ENCODE measurements around the gene GAGE13. TPM values are rescaled to one million over a fixed set of nuclear protein-coding genes. Genes with fewer than 3 reads are reported as not detected.
"Not testable (repeated sequence)": the region's sequence is repeated elsewhere in the genome, so short reads cannot be mapped to it uniquely, and the experiment has no call there.

Gene GAGE13
- total and polyA plus RNA-seq, 2 of the 8 experiments (the other 6 are each of a cell fraction or from before 2014, with no cell fraction given): not detected

DNA sequence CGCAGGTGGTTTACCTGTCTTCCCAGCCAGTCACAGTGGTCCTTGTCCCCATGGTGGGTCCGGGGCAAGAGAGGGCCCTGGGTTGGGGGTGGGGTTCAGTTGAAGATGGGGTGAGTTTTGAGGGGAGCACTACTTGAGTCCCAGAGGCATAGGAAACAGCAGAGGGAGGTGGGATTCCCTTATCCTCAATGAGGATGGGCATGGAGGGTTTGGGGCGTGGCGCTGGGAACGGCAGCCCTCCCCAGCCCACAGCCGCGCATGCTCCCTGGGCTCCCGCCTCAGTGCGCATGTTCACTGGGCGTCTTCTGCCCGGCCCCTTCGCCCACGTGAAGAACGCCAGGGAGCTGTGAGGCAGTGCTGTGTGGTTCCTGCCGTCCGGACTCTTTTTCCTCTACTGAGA lies 9.6 kb upstream of the GAGE13 start, which contains the start of gene GAGE12J:
TSS of gene GAGE12J (plus strand) at position 301 of the 400 bp plus-strand sequence. CDS start 1,157 bp downstream, outside the sequence.
- H3K14ac ChIP-seq (ENCODE audit: insufficient read length); H3K9me3 ChIP-seq (ENCODE audit: insufficient read depth in 2 of 2, low read depth in 1 of 2, low read length in 1 of 2); H2BK20ac ChIP-seq (ENCODE audit: low read length); H3K18ac ChIP-seq (ENCODE audit: extremely low read depth, low read length); H4K20me1 ChIP-seq (replicated peaks in 1 of 2; ENCODE audit: control insufficient read depth in 1 of 2, insufficient read depth in 2 of 2, low read length in 2 of 2); H4K5ac ChIP-seq (ENCODE audit: insufficient read length, low read depth, low read length); H2AFZ ChIP-seq (ENCODE audit: low read length); DNase-seq (ENCODE audit: low read depth in 1 of 2, low spot score in 2 of 2); H3K23ac ChIP-seq (ENCODE audit: insufficient read length); CTCF ChIA-PET (ENCODE audit: partially characterized antibody); H2BK120ac ChIP-seq (replicated peaks; ENCODE audit: low read depth, low read length); H2AK5ac ChIP-seq (ENCODE audit: low read depth, low read length); H3K79me2 ChIP-seq (ENCODE audit: control insufficient read depth in 1 of 2, insufficient read depth in 2 of 2, low read length in 2 of 2); H3K27ac ChIP-seq (ENCODE audit: low read depth, low read length); FAIRE-seq; H3K36me3 ChIP-seq (ENCODE audit: control insufficient read depth in 2 of 4, insufficient read depth in 4 of 4, low read length in 3 of 4); H2BK12ac ChIP-seq (ENCODE audit: low read depth, low read length); H3K9ac ChIP-seq (replicated peaks in 1 of 4; ENCODE audit: extremely low read depth in 1 of 4, low read depth in 3 of 4, low read length in 3 of 4); H2BK5ac ChIP-seq (ENCODE audit: low read depth, low read length); H4K8ac ChIP-seq (ENCODE audit: extremely low read depth, insufficient read depth, low read length); H3K56ac ChIP-seq (replicated peaks; ENCODE audit: insufficient read length, low read depth, low read length); H3K23me2 ChIP-seq (ENCODE audit: low read depth, low read length); H3K4ac ChIP-seq (replicated peaks; ENCODE audit: insufficient read length, low read depth, low read length); H3K79me1 ChIP-seq (ENCODE audit: low read depth, low read length); H3K4me2 ChIP-seq (ENCODE audit: insufficient read depth in 1 of 2, low read depth in 2 of 2, low read length in 2 of 2); H3K4me1 ChIP-seq (replicated peaks in 1 of 4; ENCODE audit: control insufficient read depth in 3 of 4, insufficient read depth in 4 of 4, low read length in 3 of 4); H2BK15ac ChIP-seq (ENCODE audit: low read length); POLR2A ChIA-PET (ENCODE audit: partially characterized antibody); H3K27me3 ChIP-seq (replicated peaks in 1 of 4; ENCODE audit: control insufficient read depth in 3 of 4, extremely low read depth in 1 of 4, insufficient read depth in 3 of 4, low read length in 3 of 4); H4K91ac ChIP-seq (replicated peaks; ENCODE audit: insufficient read length, low read length); H3K4me3 ChIP-seq (ENCODE audit: extremely low read depth in 1 of 4, insufficient read depth in 2 of 4, low read depth in 3 of 4, low read length in 4 of 4): not testable (repeated sequence)
- no CpG with 5 or more reads among the region's 16 CpGs for WGBS, 2 experiments (ENCODE audit: extremely low coverage in 1 of 2, insufficient coverage in 1 of 2, insufficient read length in 1 of 2, insufficient replicate concordance in 2 of 2, low coverage in 1 of 2, low lambda C conversion rate in 2 of 2, missing lambda C conversion rate in 1 of 2)

DNA sequence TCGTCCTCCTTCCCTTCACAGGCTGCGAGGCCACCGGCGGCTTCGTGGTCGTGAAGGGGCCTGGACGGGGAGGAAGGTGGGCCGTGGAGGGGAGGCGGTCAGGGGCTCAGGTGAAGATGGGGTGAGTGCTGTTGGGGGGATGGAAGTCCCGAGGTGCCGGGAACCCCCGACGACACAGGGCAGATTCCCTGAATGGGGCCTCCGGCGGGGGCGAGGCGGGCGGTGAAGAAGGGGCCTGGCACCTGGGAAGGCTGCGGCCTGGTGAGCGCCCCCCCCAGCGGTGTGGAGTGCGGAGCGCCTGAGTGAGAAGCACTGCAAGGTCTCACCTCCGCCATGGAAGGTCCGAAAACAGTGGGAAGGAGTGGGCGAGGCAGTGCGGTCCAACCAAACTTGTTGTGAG lies 9.1 kb upstream of the GAGE13 start:
- CTCF ChIA-PET (ENCODE audit: partially characterized antibody); POLR2A ChIA-PET (ENCODE audit: partially characterized antibody): not testable (repeated sequence)

More for the DNA sequence above, 9.1 kb upstream of the GAGE13 start:
- not testable (repeated sequence) for FAIRE-seq; H3K4me2 ChIP-seq (ENCODE audit: insufficient read depth in 1 of 2, low read depth in 2 of 2, low read length in 2 of 2); H3K18ac ChIP-seq (ENCODE audit: extremely low read depth, low read length); H2BK12ac ChIP-seq (ENCODE audit: low read depth, low read length); H3K4me1 ChIP-seq (replicated peaks in 1 of 4; ENCODE audit: control insufficient read depth in 3 of 4, insufficient read depth in 4 of 4, low read length in 3 of 4); H2BK5ac ChIP-seq (ENCODE audit: low read depth, low read length); DNase-seq (ENCODE audit: low read depth in 1 of 2, low spot score in 2 of 2); H4K8ac ChIP-seq (ENCODE audit: extremely low read depth, insufficient read depth, low read length); H3K56ac ChIP-seq (replicated peaks; ENCODE audit: insufficient read length, low read depth, low read length); H2BK15ac ChIP-seq (ENCODE audit: low read length); H3K79me1 ChIP-seq (ENCODE audit: low read depth, low read length); H3K27ac ChIP-seq (ENCODE audit: low read depth, low read length); H3K79me2 ChIP-seq (ENCODE audit: control insufficient read depth in 1 of 2, insufficient read depth in 2 of 2, low read length in 2 of 2); H3K23me2 ChIP-seq (ENCODE audit: low read depth, low read length); H3K14ac ChIP-seq (ENCODE audit: insufficient read length); H2AFZ ChIP-seq (ENCODE audit: low read length); H3K4me3 ChIP-seq (ENCODE audit: extremely low read depth in 1 of 4, insufficient read depth in 2 of 4, low read depth in 3 of 4, low read length in 4 of 4); H2BK20ac ChIP-seq (ENCODE audit: low read length); H3K27me3 ChIP-seq (replicated peaks in 1 of 4; ENCODE audit: control insufficient read depth in 3 of 4, extremely low read depth in 1 of 4, insufficient read depth in 3 of 4, low read length in 3 of 4); H3K9ac ChIP-seq (replicated peaks in 1 of 4; ENCODE audit: extremely low read depth in 1 of 4, low read depth in 3 of 4, low read length in 3 of 4); H2BK120ac ChIP-seq (replicated peaks; ENCODE audit: low read depth, low read length); H4K20me1 ChIP-seq (replicated peaks in 1 of 2; ENCODE audit: control insufficient read depth in 1 of 2, insufficient read depth in 2 of 2, low read length in 2 of 2); H4K91ac ChIP-seq (replicated peaks; ENCODE audit: insufficient read length, low read length); H2AK5ac ChIP-seq (ENCODE audit: low read depth, low read length); H3K23ac ChIP-seq (ENCODE audit: insufficient read length); H4K5ac ChIP-seq (ENCODE audit: insufficient read length, low read depth, low read length); H3K9me3 ChIP-seq (ENCODE audit: insufficient read depth in 2 of 2, low read depth in 1 of 2, low read length in 1 of 2); H3K4ac ChIP-seq (replicated peaks; ENCODE audit: insufficient read length, low read depth, low read length); H3K36me3 ChIP-seq (ENCODE audit: control insufficient read depth in 2 of 4, insufficient read depth in 4 of 4, low read length in 3 of 4)
- no CpG with 5 or more reads among the region's 27 CpGs for WGBS, 2 experiments (ENCODE audit: extremely low coverage in 1 of 2, insufficient coverage in 1 of 2, insufficient read length in 1 of 2, insufficient replicate concordance in 2 of 2, low coverage in 1 of 2, low lambda C conversion rate in 2 of 2, missing lambda C conversion rate in 1 of 2)
